ENCODE measurements around the gene CDHR2. TPM values are rescaled to one million over a fixed set of nuclear protein-coding genes. Genes with fewer than 3 reads are reported as not detected.
A peak's percentile ranks its signal among the peaks of the same experiment; 100 is the strongest.

The CDHR2 gene
- total and polyA plus RNA-seq, 8 donors: 0.18 to 0.92 (median 0.32) TPM; not detected in 1

GRCh38 chr5:176561259-176561658 is 12.1 kb downstream of the CDHR2 start:
- DNase-seq (no peak), ATAC-seq (no peak)
- peaks cover 0 to 22% of the 10 kb centered on the region in 2 donors for H3K27me3 ChIP-seq
- no peak for TF ChIP-seq CTCF (IDR thresholded peaks at IDR 0.05)
- H3K4me3 ChIP-seq: no peak overlapping the region
- no peaks in the 10 kb centered on the region for H3K36me3 ChIP-seq
- no peaks in the 10 kb centered on the region for H3K9me3 ChIP-seq
- no peak overlapping the region for H3K27ac ChIP-seq
- H3K4me1 ChIP-seq: no peaks in the 10 kb centered on the region
- intact Hi-C loops (cut with DNase I): no loop called here

GRCh38 chr5:176562189-176562588 is 13.0 kb downstream of the CDHR2 start:
- no peak for ATAC-seq
- Histone ChIP-seq H3K27ac (no peak overlapping the region), H3K9me3 (no peaks in the 10 kb centered on the region), H3K4me1 (no peaks in the 10 kb centered on the region), H3K36me3 (no peaks in the 10 kb centered on the region), H3K4me3 (no peak overlapping the region), H3K27me3 (peaks cover 0 to 22% of the 10 kb centered on the region in 2 donors)
- no peak for DNase-seq
- no peak for TF ChIP-seq CTCF (IDR thresholded peaks at IDR 0.05)
- intact Hi-C loops (cut with DNase I): no loop called here

GRCh38 chr5:176564002-176564401 is 14.9 kb downstream of the CDHR2 start:
- intact Hi-C loops (cut with DNase I): no loop called here
- H3K4me1 ChIP-seq: no peaks in the 10 kb centered on the region
- ATAC-seq: no peak
- DNase-seq: no peak
- no peak for TF ChIP-seq CTCF (IDR thresholded peaks at IDR 0.05)
- H3K27ac ChIP-seq: no peak overlapping the region
- H3K27me3 ChIP-seq: peaks cover 0 to 34% of the 10 kb centered on the region in 2 donors
- no peaks in the 10 kb centered on the region for H3K9me3 ChIP-seq
- no peaks in the 10 kb centered on the region for H3K36me3 ChIP-seq
- no peak overlapping the region for H3K4me3 ChIP-seq

- no peak for DNase-seq
- H3K4me3 ChIP-seq: no peak overlapping the region
- no peaks in the 10 kb centered on the region for H3K36me3 ChIP-seq
- intact Hi-C loops (cut with DNase I): no loop called here
- no peak for TF ChIP-seq CTCF (IDR thresholded peaks at IDR 0.05)
- no peaks in the 10 kb centered on the region for H3K4me1 ChIP-seq
- no peak for ATAC-seq
- H3K9me3 ChIP-seq: no peaks in the 10 kb centered on the region
- H3K27ac ChIP-seq: no peak overlapping the region
- peaks cover 0 to 30% of the 10 kb centered on the region in 2 donors for H3K27me3 ChIP-seq
These were observed 16.7 kb downstream of the CDHR2 start for GRCh38 chr5:176565760-176566288.

GRCh38 chr5:176568657-176569056 is 19.5 kb downstream of the CDHR2 start:
- H3K4me1 ChIP-seq: no peaks in the 10 kb centered on the region
- intact Hi-C loops (cut with DNase I): no loop called here
- ATAC-seq (no peak), DNase-seq (peak in 1 of 4 donors; percentile 47)
- H3K9me3 ChIP-seq: no peaks in the 10 kb centered on the region
- H3K27ac ChIP-seq: no peak overlapping the region
- TF ChIP-seq CTCF (IDR thresholded peaks at IDR 0.05): no peak
- no peak overlapping the region for H3K4me3 ChIP-seq
- no peaks in the 10 kb centered on the region for H3K36me3 ChIP-seq
- H3K27me3 ChIP-seq: peaks cover 0 to 42% of the 10 kb centered on the region in 2 donors

All from left lung (tissue), 10 donors.